GM19193 (cell line): Measurements from ENCODE around the gene AQP2.

Experiments used
- POLR2A ChIP-seq: IDR thresholded peaks from 4 replicates; pipeline ENCODE4 v1.6.1; 2011; ENCODE audit not compliant: insufficient read depth, insufficient read length; ENCODE audit errors: extremely low read depth

Gene AQP2

GRCh38 chr12:49944046-49944445 lies 6.5 kb upstream of the AQP2 start:
- TF ChIP-seq POLR2A = no peak

GRCh38 chr12:49944718-49945117 lies 5.8 kb upstream of the AQP2 start:
- TF ChIP-seq POLR2A = no peak

GRCh38 chr12:49945394-49946080 lies 5.0 kb upstream of the AQP2 start:
- no peak for TF ChIP-seq POLR2A

- no peak for TF ChIP-seq POLR2A
Measured at GRCh38 chr12:49946086-49946485, 4.5 kb upstream of the AQP2 start.

- no peak for TF ChIP-seq POLR2A
Measured at GRCh38 chr12:49946497-49946896, 4.0 kb upstream of the AQP2 start.

GRCh38 chr12:49947593-49948226 lies 2.8 kb upstream of the AQP2 start:
- TF ChIP-seq POLR2A = no peak

- TF ChIP-seq POLR2A = no peak
Measured at GRCh38 chr12:49948866-49949845, 1.4 kb upstream of the AQP2 start.

GRCh38 chr12:49949866-49950265 lies 671 bp upstream of the AQP2 start:
- TF ChIP-seq POLR2A = no peak

GRCh38 chr12:49951411-49952240 lies 1.1 kb downstream of the AQP2 start:
- no peak for TF ChIP-seq POLR2A

GRCh38 chr12:49952391-49953055 lies 2.0 kb downstream of the AQP2 start:
- no peak for TF ChIP-seq POLR2A

- no peak for TF ChIP-seq POLR2A
Measured at GRCh38 chr12:49953151-49953550, 2.6 kb downstream of the AQP2 start.

- no peak for TF ChIP-seq POLR2A
Measured at GRCh38 chr12:49953961-49954846, 3.7 kb downstream of the AQP2 start.
